Measurements from ENCODE around the gene KRTAP10-7. TPM values are rescaled to one million over a fixed set of nuclear protein-coding genes. Genes with fewer than 3 reads are reported as not detected.

Gene KRTAP10-7
- total and polyA plus RNA-seq, 2 of the 13 experiments (the other 11 are each of a cell fraction or from before 2014, with no cell fraction given), result not detected

- TF ChIP-seq, protein P1, sequence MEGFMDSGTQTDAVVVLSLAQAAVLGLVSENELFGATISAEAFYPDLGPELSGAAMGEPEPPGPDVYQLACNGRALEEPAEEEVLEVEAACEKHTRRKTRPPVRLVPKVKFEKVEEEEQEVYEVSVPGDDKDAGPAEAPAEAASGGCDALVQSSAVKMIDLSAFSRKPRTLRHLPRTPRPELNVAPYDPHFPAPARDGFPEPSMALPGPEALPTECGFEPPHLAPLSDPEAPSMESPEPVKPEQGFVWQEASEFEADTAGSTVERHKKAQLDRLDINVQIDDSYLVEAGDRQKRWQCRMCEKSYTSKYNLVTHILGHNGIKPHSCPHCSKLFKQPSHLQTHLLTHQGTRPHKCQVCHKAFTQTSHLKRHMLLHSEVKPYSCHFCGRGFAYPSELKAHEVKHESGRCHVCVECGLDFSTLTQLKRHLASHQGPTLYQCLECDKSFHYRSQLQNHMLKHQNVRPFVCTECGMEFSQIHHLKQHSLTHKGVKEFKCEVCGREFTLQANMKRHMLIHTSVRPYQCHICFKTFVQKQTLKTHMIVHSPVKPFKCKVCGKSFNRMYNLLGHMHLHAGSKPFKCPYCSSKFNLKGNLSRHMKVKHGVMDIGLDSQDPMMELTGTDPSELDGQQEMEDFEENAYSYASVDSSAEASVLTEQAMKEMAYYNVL (CRISPR knock-in tag; IDR thresholded peaks at IDR 0.05; ENCODE audit: borderline replicate concordance), result no peak
- TF ChIP-seq ZNF451 (CRISPR knock-in tag; IDR thresholded peaks at IDR 0.05) (no peak), RFX1 (IDR thresholded peaks at IDR 0.05) (no peak), ZNF121 (CRISPR knock-in tag; IDR thresholded peaks at IDR 0.05) (no peak), CAMTA2 (CRISPR knock-in tag; IDR thresholded peaks at IDR 0.05; ENCODE audit: borderline replicate concordance) (no peak), NPAS2 (CRISPR knock-in tag; IDR thresholded peaks at IDR 0.05; ENCODE audit: borderline replicate concordance) (no peak), KLF9 (CRISPR knock-in tag; IDR thresholded peaks at IDR 0.05; ENCODE audit: low read depth) (no peak), ZNF674 (CRISPR knock-in tag; IDR thresholded peaks at IDR 0.05; ENCODE audit: low read depth) (no peak), ZNF646 (CRISPR knock-in tag; IDR thresholded peaks at IDR 0.05) (no peak), MLXIP (CRISPR knock-in tag; IDR thresholded peaks at IDR 0.05; ENCODE audit: borderline replicate concordance) (no peak), ELF1 (CRISPR knock-in tag; IDR thresholded peaks at IDR 0.05) (no peak)
- TF ChIP-seq, protein P2, sequence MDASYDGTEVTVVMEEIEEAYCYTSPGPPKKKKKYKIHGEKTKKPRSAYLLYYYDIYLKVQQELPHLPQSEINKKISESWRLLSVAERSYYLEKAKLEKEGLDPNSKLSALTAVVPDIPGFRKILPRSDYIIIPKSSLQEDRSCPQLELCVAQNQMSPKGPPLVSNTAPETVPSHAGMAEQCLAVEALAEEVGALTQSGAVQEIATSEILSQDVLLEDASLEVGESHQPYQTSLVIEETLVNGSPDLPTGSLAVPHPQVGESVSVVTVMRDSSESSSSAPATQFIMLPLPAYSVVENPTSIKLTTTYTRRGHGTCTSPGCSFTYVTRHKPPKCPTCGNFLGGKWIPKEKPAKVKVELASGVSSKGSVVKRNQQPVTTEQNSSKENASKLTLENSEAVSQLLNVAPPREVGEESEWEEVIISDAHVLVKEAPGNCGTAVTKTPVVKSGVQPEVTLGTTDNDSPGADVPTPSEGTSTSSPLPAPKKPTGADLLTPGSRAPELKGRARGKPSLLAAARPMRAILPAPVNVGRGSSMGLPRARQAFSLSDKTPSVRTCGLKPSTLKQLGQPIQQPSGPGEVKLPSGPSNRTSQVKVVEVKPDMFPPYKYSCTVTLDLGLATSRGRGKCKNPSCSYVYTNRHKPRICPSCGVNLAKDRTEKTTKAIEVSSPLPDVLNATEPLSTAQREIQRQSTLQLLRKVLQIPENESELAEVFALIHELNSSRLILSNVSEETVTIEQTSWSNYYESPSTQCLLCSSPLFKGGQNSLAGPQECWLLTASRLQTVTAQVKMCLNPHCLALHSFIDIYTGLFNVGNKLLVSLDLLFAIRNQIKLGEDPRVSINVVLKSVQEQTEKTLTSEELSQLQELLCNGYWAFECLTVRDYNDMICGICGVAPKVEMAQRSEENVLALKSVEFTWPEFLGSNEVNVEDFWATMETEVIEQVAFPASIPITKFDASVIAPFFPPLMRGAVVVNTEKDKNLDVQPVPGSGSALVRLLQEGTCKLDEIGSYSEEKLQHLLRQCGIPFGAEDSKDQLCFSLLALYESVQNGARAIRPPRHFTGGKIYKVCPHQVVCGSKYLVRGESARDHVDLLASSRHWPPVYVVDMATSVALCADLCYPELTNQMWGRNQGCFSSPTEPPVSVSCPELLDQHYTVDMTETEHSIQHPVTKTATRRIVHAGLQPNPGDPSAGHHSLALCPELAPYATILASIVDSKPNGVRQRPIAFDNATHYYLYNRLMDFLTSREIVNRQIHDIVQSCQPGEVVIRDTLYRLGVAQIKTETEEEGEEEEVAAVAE (CRISPR knock-in tag; IDR thresholded peaks at IDR 0.05; ENCODE audit: borderline replicate concordance), result no peak
Measured at GRCh38 chr21:44555200-44555875, 45.1 kb upstream of the KRTAP10-7 start (continued).

Measured in HepG2 (cell line).